ENCODE measurements around the gene CHST15.

Gene CHST15

DNA sequence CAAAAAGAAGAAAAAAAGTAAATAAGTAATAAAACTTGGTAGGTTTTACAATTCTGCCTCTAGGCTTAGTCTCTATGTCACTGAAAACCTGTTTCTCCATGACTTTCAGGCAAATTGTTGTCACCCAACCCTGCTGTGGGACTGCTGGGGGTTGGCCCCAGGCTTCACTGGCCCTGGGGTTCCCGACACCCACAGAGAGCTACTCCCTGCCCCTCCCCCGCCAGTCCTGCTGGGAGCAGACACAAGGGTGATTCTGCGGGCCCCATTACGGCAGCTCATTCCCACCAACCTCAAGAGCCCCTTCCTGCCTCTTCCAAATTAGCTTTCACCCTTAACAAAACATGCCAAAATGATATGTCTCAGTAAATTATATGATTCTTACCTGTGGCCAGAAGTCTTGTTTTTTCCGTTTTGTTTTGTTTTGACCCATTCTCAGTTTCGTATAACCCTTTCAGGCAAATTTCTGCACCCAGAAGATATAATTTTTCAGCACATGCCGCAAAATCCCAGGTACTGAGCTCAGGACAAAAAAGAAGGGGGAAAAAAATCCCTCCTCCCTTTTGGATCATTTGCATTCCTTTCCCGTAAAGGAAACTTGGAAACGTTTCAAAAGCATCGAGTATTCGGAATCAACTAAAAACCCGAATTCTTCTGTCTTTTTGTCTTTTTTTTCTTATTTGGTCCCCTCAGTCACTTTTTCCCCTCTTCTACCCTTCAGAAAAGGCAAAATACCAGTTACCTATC, 27.8 kb downstream of the CHST15 start:
- Histone ChIP-seq H3K36me3 (ENCODE audit: control insufficient read depth, insufficient read depth, low read length) (no peaks in the 10 kb centered on the region), H3K27me3 (replicated peaks; ENCODE audit: control insufficient read depth, insufficient read depth, low read length) (no peaks in the 10 kb centered on the region; the same call in 1 of the 2 replicates), H3K4me3 (replicated peaks; ENCODE audit: low read depth, low read length) (no peak overlapping the region)
- TF ChIP-seq, protein P1, sequence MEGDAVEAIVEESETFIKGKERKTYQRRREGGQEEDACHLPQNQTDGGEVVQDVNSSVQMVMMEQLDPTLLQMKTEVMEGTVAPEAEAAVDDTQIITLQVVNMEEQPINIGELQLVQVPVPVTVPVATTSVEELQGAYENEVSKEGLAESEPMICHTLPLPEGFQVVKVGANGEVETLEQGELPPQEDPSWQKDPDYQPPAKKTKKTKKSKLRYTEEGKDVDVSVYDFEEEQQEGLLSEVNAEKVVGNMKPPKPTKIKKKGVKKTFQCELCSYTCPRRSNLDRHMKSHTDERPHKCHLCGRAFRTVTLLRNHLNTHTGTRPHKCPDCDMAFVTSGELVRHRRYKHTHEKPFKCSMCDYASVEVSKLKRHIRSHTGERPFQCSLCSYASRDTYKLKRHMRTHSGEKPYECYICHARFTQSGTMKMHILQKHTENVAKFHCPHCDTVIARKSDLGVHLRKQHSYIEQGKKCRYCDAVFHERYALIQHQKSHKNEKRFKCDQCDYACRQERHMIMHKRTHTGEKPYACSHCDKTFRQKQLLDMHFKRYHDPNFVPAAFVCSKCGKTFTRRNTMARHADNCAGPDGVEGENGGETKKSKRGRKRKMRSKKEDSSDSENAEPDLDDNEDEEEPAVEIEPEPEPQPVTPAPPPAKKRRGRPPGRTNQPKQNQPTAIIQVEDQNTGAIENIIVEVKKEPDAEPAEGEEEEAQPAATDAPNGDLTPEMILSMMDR (IDR thresholded peaks at IDR 0.05; ENCODE audit: insufficient read depth, low read length, poor library complexity, severe bottlenecking), result no peak
- DNase-seq (ENCODE audit: extremely low read depth, insufficient read length), result no peak

GRCh38 chr10:124064676-124065075, 28.7 kb downstream of the CHST15 start:
- Histone ChIP-seq H3K4me3 (replicated peaks; ENCODE audit: low read depth, low read length) (no peak overlapping the region), H3K27me3 (replicated peaks; ENCODE audit: control insufficient read depth, insufficient read depth, low read length) (no peaks in the 10 kb centered on the region; the same call in 1 of the 2 replicates), H3K36me3 (ENCODE audit: control insufficient read depth, insufficient read depth, low read length) (no peaks in the 10 kb centered on the region)
- DNase-seq (ENCODE audit: extremely low read depth, insufficient read length), result no peak
- TF ChIP-seq, protein P1 (IDR thresholded peaks at IDR 0.05; ENCODE audit: insufficient read depth, low read length, poor library complexity, severe bottlenecking), result no peak

DNA sequence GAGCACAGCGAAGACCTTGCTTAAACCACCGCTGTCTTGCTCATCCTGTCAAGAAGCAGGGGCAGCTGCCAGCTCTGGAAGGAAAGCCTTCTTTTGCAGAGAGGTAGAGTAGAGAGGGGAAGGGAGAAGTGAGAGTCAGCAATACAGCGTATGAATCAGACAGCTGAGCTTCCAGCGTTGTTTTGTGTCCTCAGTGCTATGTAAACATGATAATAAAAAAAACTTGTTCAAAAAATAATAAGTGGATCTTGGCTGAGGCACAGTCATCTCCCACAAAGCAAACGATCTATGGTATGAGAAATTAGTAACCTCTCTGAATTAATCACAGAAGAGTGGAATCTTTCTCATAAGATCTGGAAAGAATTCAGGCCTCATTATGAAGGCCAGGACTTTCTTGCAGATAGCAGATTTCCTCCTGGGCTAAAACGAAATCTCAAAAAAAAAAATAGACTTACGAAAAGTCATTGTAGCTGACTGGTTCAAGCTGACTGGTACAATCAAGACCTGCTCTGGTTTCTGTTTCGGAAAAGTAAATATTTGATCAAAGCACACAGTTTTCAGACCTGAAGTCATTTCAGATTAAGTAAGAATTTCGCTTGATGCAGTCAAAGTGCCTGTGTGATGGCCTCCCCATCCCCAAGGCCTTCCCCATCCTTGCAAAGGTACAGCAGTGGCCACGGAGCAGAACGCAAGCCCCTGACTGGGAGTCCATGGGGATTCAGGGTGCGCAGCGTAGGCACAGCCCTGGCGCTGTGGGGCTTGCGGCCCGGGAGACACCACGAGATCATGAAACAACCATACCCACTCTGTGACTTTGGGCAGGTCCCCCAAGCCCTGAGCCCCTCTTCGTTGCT, 29.4 kb downstream of the CHST15 start:
- H3K4me3 ChIP-seq (replicated peaks; ENCODE audit: low read depth, low read length), result no peak overlapping the region
- no peaks in the 10 kb centered on the region; the same call in 1 of the 2 replicates for H3K27me3 ChIP-seq (replicated peaks; ENCODE audit: control insufficient read depth, insufficient read depth, low read length)
- H3K36me3 ChIP-seq (ENCODE audit: control insufficient read depth, insufficient read depth, low read length), result no peaks in the 10 kb centered on the region
- TF ChIP-seq, protein P1 (IDR thresholded peaks at IDR 0.05; ENCODE audit: insufficient read depth, low read length, poor library complexity, severe bottlenecking), result no peak
- no peak for DNase-seq (ENCODE audit: extremely low read depth, insufficient read length)

GRCh38 chr10:124062390-124062789, 31.0 kb downstream of the CHST15 start:
- H3K36me3 ChIP-seq (ENCODE audit: control insufficient read depth, insufficient read depth, low read length), result no peaks in the 10 kb centered on the region
- peaks cover 2% of the 10 kb centered on the region; the same call in 1 of the 2 replicates for H3K27me3 ChIP-seq (replicated peaks; ENCODE audit: control insufficient read depth, insufficient read depth, low read length)
- TF ChIP-seq, protein P1 (IDR thresholded peaks at IDR 0.05; ENCODE audit: insufficient read depth, low read length, poor library complexity, severe bottlenecking), result no peak
- no peak for DNase-seq (ENCODE audit: extremely low read depth, insufficient read length)
- no peak overlapping the region for H3K4me3 ChIP-seq (replicated peaks; ENCODE audit: low read depth, low read length)

DNA sequence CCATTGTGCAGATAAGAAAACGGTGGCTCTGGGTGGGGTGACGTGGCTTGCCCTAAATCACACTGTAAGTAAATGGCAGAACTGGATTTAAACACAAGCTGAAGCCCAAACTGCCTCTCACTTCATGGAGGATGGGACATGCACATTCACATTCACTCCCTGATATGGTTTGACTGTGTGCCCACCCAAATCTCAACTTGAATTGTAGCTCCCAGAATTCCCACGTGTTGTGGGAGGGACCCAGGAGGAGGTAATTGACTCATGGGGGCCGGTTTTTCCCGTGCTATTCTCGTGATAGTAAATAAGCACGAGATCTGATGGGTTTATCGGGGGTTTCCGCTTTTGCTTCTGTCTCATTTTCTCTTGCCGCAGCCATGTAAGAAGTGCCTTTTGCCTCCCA, 32.4 kb downstream of the CHST15 start:
- TF ChIP-seq, protein P1 (IDR thresholded peaks at IDR 0.05; ENCODE audit: insufficient read depth, low read length, poor library complexity, severe bottlenecking), result no peak
- Histone ChIP-seq H3K27me3 (replicated peaks; ENCODE audit: control insufficient read depth, insufficient read depth, low read length) (peaks cover 2% of the 10 kb centered on the region; the same call in 1 of the 2 replicates), H3K36me3 (ENCODE audit: control insufficient read depth, insufficient read depth, low read length) (no peaks in the 10 kb centered on the region), H3K4me3 (replicated peaks; ENCODE audit: low read depth, low read length) (no peak overlapping the region)
- no peak for DNase-seq (ENCODE audit: extremely low read depth, insufficient read length)
